Measurements from ENCODE around the gene LY6G6D.

The LY6G6D gene

GRCh38 chr6:31715022-31715958 lies at the start of gene LY6G6D:
Gene LY6G6D (plus strand): TSS chr6:31715348. CDS start chr6:31715356, 8 bp downstream.
- DNase-seq (ENCODE audit: low read depth in 2 of 2), result no peak

- peak; percentile 96 for DNase-seq (ENCODE audit: low read depth in 2 of 2)
These were observed 49.4 kb upstream of the LY6G6D start, which contains the start of gene CSNK2B for GRCh38 chr6:31665501-31666336. Gene CSNK2B (plus strand): TSS chr6:31666080. CDS start chr6:31666832, 752 bp downstream.

GRCh38 chr6:31666337-31666965 lies 48.7 kb upstream of the LY6G6D start:
- DNase-seq (ENCODE audit: low read depth in 2 of 2), result no peak

- DNase-seq (ENCODE audit: low read depth in 2 of 2), result no peak
These were observed 45.5 kb upstream of the LY6G6D start, which contains the start of gene LY6G5B for GRCh38 chr6:31669676-31670075. Gene LY6G5B (plus strand): TSS chr6:31669976. CDS start chr6:31670951, 975 bp downstream.

- no peak for DNase-seq (ENCODE audit: low read depth in 2 of 2)
These were observed 38.7 kb upstream of the LY6G6D start for GRCh38 chr6:31676322-31676903.

- DNase-seq (ENCODE audit: low read depth in 2 of 2), result no peak
These were observed 38.2 kb upstream of the LY6G6D start for GRCh38 chr6:31676904-31677303.

GRCh38 chr6:31677955-31678354 lies 37.2 kb upstream of the LY6G6D start:
- DNase-seq (ENCODE audit: low read depth in 2 of 2), result no peak

- DNase-seq (ENCODE audit: low read depth in 2 of 2), result peak; percentile 22 to 38
These were observed 34.7 kb upstream of the LY6G6D start, which contains the start of gene LY6G5C for GRCh38 chr6:31680226-31681134. Gene LY6G5C (minus strand): TSS chr6:31681067. CDS start chr6:31680373, 694 bp downstream.

- DNase-seq (ENCODE audit: low read depth in 2 of 2), result no peak
These were observed 33.9 kb upstream of the LY6G6D start for GRCh38 chr6:31681135-31681671.

- no peak for DNase-seq (ENCODE audit: low read depth in 2 of 2)
These were observed 31.6 kb upstream of the LY6G6D start for GRCh38 chr6:31683591-31683990.

GRCh38 chr6:31686483-31686882 lies 28.7 kb upstream of the LY6G6D start:
- no peak for DNase-seq (ENCODE audit: low read depth in 2 of 2)

- DNase-seq (ENCODE audit: low read depth in 2 of 2), result no peak
These were observed 27.8 kb upstream of the LY6G6D start for GRCh38 chr6:31687321-31687720.

- no peak for DNase-seq (ENCODE audit: low read depth in 2 of 2)
These were observed 27.1 kb upstream of the LY6G6D start for GRCh38 chr6:31687860-31688693.

GRCh38 chr6:31689249-31690110 lies 25.7 kb upstream of the LY6G6D start:
- DNase-seq (ENCODE audit: low read depth in 2 of 2), result no peak

- no peak for DNase-seq (ENCODE audit: low read depth in 2 of 2)
These were observed 24.7 kb upstream of the LY6G6D start for GRCh38 chr6:31690231-31691077.

GRCh38 chr6:31691078-31691463 lies 24.1 kb upstream of the LY6G6D start:
- DNase-seq (ENCODE audit: low read depth in 2 of 2), result no peak

- DNase-seq (ENCODE audit: low read depth in 2 of 2), result no peak
These were observed 23.5 kb upstream of the LY6G6D start for GRCh38 chr6:31691564-31692108.
